ENCODE results near the gene POLN. TPM values are rescaled to one million over a fixed set of nuclear protein-coding genes. Genes with fewer than 3 reads are reported as not detected.

The POLN gene
- polyA plus RNA-seq, 2 of the 4 experiments (the other 2 are of a cell fraction), result 2.4 to 2.9 TPM

DNA sequence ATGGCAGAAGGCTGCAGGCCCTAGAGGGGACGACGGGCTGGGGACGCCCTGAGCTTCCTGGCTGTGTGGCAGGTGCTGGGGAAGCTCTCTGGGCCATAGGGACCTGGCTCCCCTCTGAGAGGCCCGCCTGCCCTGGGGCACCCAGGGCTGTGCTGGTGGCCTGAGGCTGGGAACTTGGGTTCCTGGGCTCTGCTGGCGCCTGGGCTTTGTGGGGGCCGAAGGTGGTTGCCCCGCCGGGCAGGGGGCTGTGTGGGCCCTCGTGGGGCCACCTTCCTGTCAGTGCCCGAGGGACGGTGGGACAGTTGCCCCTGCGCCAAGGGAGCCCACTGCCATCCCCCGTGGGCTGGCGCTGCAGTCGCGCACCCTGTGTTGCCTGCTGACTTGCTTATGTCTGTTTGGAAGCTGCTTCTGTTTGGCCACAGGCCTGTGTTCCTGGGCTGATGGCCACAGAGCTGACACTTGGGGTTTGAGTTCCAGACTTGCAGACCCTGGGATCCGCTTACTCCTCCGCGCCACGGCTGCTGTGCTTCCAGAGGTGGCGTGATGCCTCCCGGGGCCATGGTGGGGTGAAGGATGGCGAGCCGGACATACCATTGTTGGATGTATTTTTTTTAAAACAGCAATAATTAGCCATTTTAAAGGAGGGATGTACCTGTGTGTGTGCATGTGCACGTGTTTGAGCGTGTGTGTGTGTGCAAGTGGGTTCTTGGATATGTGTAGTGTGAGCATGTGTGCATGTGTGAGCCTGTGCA, 174.3 kb downstream of the POLN start:
- no peak for DNase-seq (ENCODE audit: low read depth in 1 of 2, low spot score in 1 of 2)
- ATAC-seq, result 0 out of 6 replicates have a peak, but pooled peaks of 1 of the 2 experiments have one; percentile 5
- TF ChIP-seq RFX5 (IDR thresholded peaks at IDR 0.05), result no peak
- TF ChIP-seq, protein P1, sequence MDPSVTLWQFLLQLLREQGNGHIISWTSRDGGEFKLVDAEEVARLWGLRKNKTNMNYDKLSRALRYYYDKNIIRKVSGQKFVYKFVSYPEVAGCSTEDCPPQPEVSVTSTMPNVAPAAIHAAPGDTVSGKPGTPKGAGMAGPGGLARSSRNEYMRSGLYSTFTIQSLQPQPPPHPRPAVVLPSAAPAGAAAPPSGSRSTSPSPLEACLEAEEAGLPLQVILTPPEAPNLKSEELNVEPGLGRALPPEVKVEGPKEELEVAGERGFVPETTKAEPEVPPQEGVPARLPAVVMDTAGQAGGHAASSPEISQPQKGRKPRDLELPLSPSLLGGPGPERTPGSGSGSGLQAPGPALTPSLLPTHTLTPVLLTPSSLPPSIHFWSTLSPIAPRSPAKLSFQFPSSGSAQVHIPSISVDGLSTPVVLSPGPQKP (IDR thresholded peaks at IDR 0.05; ENCODE audit: low read depth, low read length), result no peak
- no peak for TF ChIP-seq RARB (CRISPR knock-in tag; IDR thresholded peaks at IDR 0.05)
- no peak for TF ChIP-seq EP300 (IDR thresholded peaks at IDR 0.05)
- no peak for TF ChIP-seq KDM5A (IDR thresholded peaks at IDR 0.05)
- TF ChIP-seq ZFP36 (IDR thresholded peaks at IDR 0.05; ENCODE audit: borderline replicate concordance, partially characterized antibody), result no peak
- TF ChIP-seq HOXB13 (CRISPR knock-in tag; IDR thresholded peaks at IDR 0.05; ENCODE audit: low read depth), result no peak
- TF ChIP-seq, protein P2, sequence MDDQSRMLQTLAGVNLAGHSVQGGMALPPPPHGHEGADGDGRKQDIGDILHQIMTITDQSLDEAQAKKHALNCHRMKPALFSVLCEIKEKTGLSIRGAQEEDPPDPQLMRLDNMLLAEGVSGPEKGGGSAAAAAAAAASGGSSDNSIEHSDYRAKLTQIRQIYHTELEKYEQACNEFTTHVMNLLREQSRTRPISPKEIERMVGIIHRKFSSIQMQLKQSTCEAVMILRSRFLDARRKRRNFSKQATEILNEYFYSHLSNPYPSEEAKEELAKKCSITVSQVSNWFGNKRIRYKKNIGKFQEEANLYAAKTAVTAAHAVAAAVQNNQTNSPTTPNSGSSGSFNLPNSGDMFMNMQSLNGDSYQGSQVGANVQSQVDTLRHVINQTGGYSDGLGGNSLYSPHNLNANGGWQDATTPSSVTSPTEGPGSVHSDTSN (IDR thresholded peaks at IDR 0.05), result no peak
- no peak for TF ChIP-seq RNF2 (IDR thresholded peaks at IDR 0.05; ENCODE audit: borderline replicate concordance, low read depth)
- TF ChIP-seq, protein P3, sequence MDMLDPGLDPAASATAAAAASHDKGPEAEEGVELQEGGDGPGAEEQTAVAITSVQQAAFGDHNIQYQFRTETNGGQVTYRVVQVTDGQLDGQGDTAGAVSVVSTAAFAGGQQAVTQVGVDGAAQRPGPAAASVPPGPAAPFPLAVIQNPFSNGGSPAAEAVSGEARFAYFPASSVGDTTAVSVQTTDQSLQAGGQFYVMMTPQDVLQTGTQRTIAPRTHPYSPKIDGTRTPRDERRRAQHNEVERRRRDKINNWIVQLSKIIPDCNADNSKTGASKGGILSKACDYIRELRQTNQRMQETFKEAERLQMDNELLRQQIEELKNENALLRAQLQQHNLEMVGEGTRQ (IDR thresholded peaks at IDR 0.05), result no peak
- no peak for TF ChIP-seq CBX8 (IDR thresholded peaks at IDR 0.05)
- TF ChIP-seq ESRRA (IDR thresholded peaks at IDR 0.05; ENCODE audit: borderline replicate concordance, low read length), result no peak
- TF ChIP-seq RCOR1 (IDR thresholded peaks at IDR 0.05; ENCODE audit: low read depth, low read length), result no peak
- no peak for TF ChIP-seq JUNB (IDR thresholded peaks at IDR 0.05)
- no peak for TF ChIP-seq RAD21 (conservative IDR thresholded peaks at IDR 0.05 in 1 of 2, IDR thresholded peaks at IDR 0.05 in 1 of 2)
- TF ChIP-seq EHF (CRISPR knock-in tag; IDR thresholded peaks at IDR 0.05), result no peak
- TF ChIP-seq EHMT2 (IDR thresholded peaks at IDR 0.05; ENCODE audit: low read depth), result no peak
- TF ChIP-seq, protein P4, sequence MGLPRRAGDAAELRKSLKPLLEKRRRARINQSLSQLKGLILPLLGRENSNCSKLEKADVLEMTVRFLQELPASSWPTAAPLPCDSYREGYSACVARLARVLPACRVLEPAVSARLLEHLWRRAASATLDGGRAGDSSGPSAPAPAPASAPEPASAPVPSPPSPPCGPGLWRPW (IDR thresholded peaks at IDR 0.05), result no peak
- 90% methylated on average over 10 of the region's 26 CpGs for WGBS (ENCODE audit: missing lambda C conversion rate)
- Histone ChIP-seq H3K27ac (no peak overlapping the region), H3K4me1 (no peaks in the 10 kb centered on the region), H3K4me3 (no peak overlapping the region), H3K4me2 (no peak overlapping the region), H3K9me3 (no peaks in the 10 kb centered on the region)
- FAIRE-seq, result no peak
- ChIA-PET POLR2A (no interaction called here), CTCF (interaction anchor here (0.6 to 1.6 kb wide), 2 partner anchors 14 to 15 kb away, joined by 3 read pairs; no protein-coding TSS in a partner anchor)

DNA sequence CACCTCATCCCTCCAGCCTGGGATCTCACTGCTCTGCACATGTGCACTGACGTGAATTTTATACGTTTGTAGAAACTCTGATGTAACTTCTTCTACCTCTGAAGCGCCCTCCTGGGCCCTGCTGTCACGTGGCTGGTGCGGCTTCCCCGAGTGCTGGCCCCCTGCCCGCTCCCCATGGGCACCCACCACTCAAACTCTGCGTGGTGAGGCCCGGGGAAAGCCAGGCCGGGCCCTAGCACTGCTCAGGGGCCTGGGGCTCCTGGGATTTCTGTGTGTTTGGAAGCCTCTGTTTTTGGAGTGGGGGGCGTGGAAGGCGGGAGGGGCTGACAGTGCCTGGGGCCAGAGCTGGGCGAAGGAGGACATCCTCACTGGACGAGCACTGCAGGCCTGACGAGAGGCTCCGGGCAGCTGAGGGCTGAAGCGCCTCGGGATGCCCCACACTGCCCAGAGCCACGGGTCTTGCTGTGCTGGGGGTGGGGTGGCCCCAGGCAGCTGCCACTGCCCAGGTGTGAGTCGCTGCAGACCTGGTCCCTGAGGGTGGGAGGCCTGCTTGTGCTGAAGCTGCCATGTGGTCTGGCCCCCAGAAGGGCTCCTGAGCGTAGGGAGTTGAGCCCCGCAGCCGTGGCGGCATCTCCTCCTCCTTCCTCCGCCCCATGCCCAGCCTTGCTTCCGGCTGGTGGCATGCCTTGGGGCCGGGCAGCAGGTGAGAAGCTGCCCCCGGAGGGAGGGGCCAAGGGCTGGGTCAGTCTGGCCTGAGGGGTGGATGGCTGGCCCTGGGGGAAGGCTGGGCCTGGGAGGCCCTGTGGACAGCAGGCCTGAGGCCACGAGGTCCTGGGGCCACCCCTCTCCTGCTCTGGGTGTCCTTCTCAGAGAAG, 175.1 kb downstream of the POLN start:
- FAIRE-seq, result no peak
- Histone ChIP-seq H3K4me1 (no peaks in the 10 kb centered on the region), H3K9me3 (no peaks in the 10 kb centered on the region), H3K4me3 (no peak overlapping the region), H3K4me2 (no peak overlapping the region), H3K27ac (no peak overlapping the region)
- TF ChIP-seq EHF (CRISPR knock-in tag; IDR thresholded peaks at IDR 0.05), result no peak
- TF ChIP-seq MAZ (IDR thresholded peaks at IDR 0.05; ENCODE audit: borderline replicate concordance, low read depth, low read length), result no peak
- TF ChIP-seq CBX8 (IDR thresholded peaks at IDR 0.05), result no peak
- TF ChIP-seq MYC (IDR thresholded peaks at IDR 0.05; ENCODE audit: borderline replicate concordance, low read length), result no peak
- TF ChIP-seq ZFP36 (IDR thresholded peaks at IDR 0.05; ENCODE audit: borderline replicate concordance, partially characterized antibody), result no peak
- no peak for TF ChIP-seq MAFK (IDR thresholded peaks at IDR 0.05; ENCODE audit: partially characterized antibody)
- TF ChIP-seq, protein P1 (IDR thresholded peaks at IDR 0.05; ENCODE audit: low read depth, low read length), result no peak
- TF ChIP-seq, protein P4 (IDR thresholded peaks at IDR 0.05), result no peak
- ChIA-PET POLR2A (no interaction called here), CTCF (interaction anchor here (0.6 to 1.6 kb wide), 2 partner anchors 15 to 16 kb away, joined by 3 read pairs; no protein-coding TSS in a partner anchor)
- 89% methylated on average over 10 of the region's 29 CpGs for WGBS (ENCODE audit: missing lambda C conversion rate)
- ATAC-seq, result peak in 1 of 2 experiments; percentile 5; a peak in 1 of 6 replicates
- DNase-seq (ENCODE audit: low read depth in 1 of 2, low spot score in 1 of 2), result no peak
